Right lobe of liver (tissue), 6 donors: Measurements from ENCODE around the gene KDSR. TPM values are rescaled to one million over a fixed set of nuclear protein-coding genes. Genes with fewer than 3 reads are reported as not detected.

Experiments used
- ATAC-seq, 4 donors: fragments of 200-7000 bp; cut with Tn5 transposase; one replicate each; pipeline ENCODE4 v1.9.1; 2020; ENCODE audit warnings: mild to moderate bottlenecking in 4 of 4, moderate library complexity in 4 of 4
- DNase-seq, 3 donors: peaks; one replicate each; pipeline ENCODE4 v3.0.0-alpha.2; 2020
- H3K27ac ChIP-seq, 3 donors: fragments of 200-600 bp; one replicate each; pipeline ENCODE4 v1.8.0; 2022
- H3K27me3 ChIP-seq, 2 donors: fragments of 200-600 bp; one replicate each; pipeline ENCODE4 v1.8.0; 2022
- H3K36me3 ChIP-seq, 4 donors: fragments of 200-600 bp; sonication (generic) in 1 of 4; one replicate each; pipeline versions ENCODE4 v1.5.1 to v1.8.0; 2017 to 2022; ENCODE audit warnings: control low read depth in 1 of 4
- H3K4me1 ChIP-seq, 4 donors: fragments of 200-600 bp; sonication (generic) in 1 of 4; one replicate each; pipeline versions ENCODE4 v1.5.1 to v1.8.0; 2017 to 2022; ENCODE audit warnings: control low read depth in 1 of 4
- H3K4me3 ChIP-seq, 3 donors: fragments of 200-600 bp; one replicate each; pipeline ENCODE4 v1.8.0; 2022
- H3K9me3 ChIP-seq, 4 donors: fragments of 200-600 bp; sonication (generic) in 1 of 4; one replicate each; pipeline versions ENCODE4 v1.5.1 to v1.8.0; 2017 to 2022; ENCODE audit warnings: control low read depth in 1 of 4
- CTCF ChIP-seq, 4 donors: fragments of 200-600 bp in 3 of 4; fragments of 450-650 bp in 1 of 4; IDR thresholded peaks; one replicate each; pipeline versions ENCODE4 v1.5.1 to v1.8.0; 2016 to 2022; ENCODE audit warnings: antibody characterized with exemption in 4 of 4, mild to moderate bottlenecking in 2 of 4
- POLR2A ChIP-seq: fragments of 450-650 bp; IDR thresholded peaks from one replicate; pipeline ENCODE4 v1.6.1; 2017; ENCODE audit warnings: antibody characterized with exemption, mild to moderate bottlenecking
- WGBS: methylation state at CpG from one replicate; pipeline ENCODE4 v1.1.6; 2018; ENCODE audit warnings: low coverage, low lambda C conversion rate; ENCODE audit not compliant: insufficient coverage; ENCODE audit errors: missing lambda C conversion rate; 5-methylcytosine and 5-hydroxymethylcytosine counted together
- intact Hi-C, 2 donors: fragments of 100-400 bp; cut with DNase I; formaldehyde crosslinking; loops; one replicate each; pipeline versions ENCODE4 v1.11.2 to v1.14.1; 2022
- total RNA-seq, 6 experiments: library from RNA; depleted of rRNA in 2 of 6; stranded (reverse); fragments of >200 nt in 2 of 6; fragmentation: NEBNext Ultra II Directional in 3 of 6; extraction: Animal tissue kit (Norgen Biotek cat#: 25700) in 3 of 6; gene quantifications; one replicate each; pipeline versions ENCODE4 v1.1.0 to v1.2.4, GENCODE V29; 2016 to 2023
- donor health status: DM: no; HTN: yes; CAD: no.
- donor health status: DM: no; HTN: no; CAD: no.
- donor health status: DM: no; HTN: no; CAD: no.
- donor health status: DM: no; HTN: yes; CAD: no.
- donor health status: DM: no; HTN: yes; CAD: no.

The KDSR gene
- total RNA-seq, 6 experiments from 2014 or later, result 32.3 to 67.1 (median 56.1) TPM

GRCh38 chr18:63315131-63315662 is 51.8 kb downstream of the KDSR start:
- TF ChIP-seq POLR2A (no peak), CTCF (IDR thresholded peaks at IDR 0.05) (no peak)
- WGBS, result 58% methylated on average over 2 of the region's 3 CpGs
- Histone ChIP-seq H3K36me3 (no peaks in the 10 kb centered on the region), H3K4me1 (peaks cover 0 to 15% (median 0%) of the 10 kb centered on the region in 4 donors), H3K4me3 (no peak overlapping the region), H3K27ac (no peak overlapping the region), H3K27me3 (peaks cover 0 to 6% of the 10 kb centered on the region in 2 donors), H3K9me3 (no peaks in the 10 kb centered on the region)
- intact Hi-C loops, result no loop called here
- ATAC-seq, result no peak
- DNase-seq, result no peak

GRCh38 chr18:63314062-63314790 is 52.8 kb downstream of the KDSR start:
- Histone ChIP-seq H3K27me3 (peaks cover 0 to 6% of the 10 kb centered on the region in 2 donors), H3K4me3 (no peak overlapping the region), H3K9me3 (no peaks in the 10 kb centered on the region), H3K4me1 (peaks cover 0 to 12% (median 0%) of the 10 kb centered on the region in 4 donors), H3K36me3 (no peaks in the 10 kb centered on the region), H3K27ac (no peak overlapping the region)
- 56% methylated on average over 4 of the region's 4 CpGs for WGBS
- DNase-seq, result no peak
- ATAC-seq, result no peak
- TF ChIP-seq CTCF (IDR thresholded peaks at IDR 0.05), result no peak
- TF ChIP-seq POLR2A, result no peak
- intact Hi-C loops, result no loop called here

GRCh38 chr18:63313396-63313917 is 53.5 kb downstream of the KDSR start:
- intact Hi-C loops, result no loop called here
- Histone ChIP-seq H3K27me3 (peaks cover 0 to 5% of the 10 kb centered on the region in 2 donors), H3K4me3 (no peak overlapping the region), H3K27ac (no peak overlapping the region), H3K4me1 (peaks cover 0 to 4% (median 0%) of the 10 kb centered on the region in 4 donors), H3K9me3 (no peaks in the 10 kb centered on the region), H3K36me3 (no peaks in the 10 kb centered on the region)
- TF ChIP-seq CTCF (IDR thresholded peaks at IDR 0.05), result no peak
- TF ChIP-seq POLR2A, result no peak
- ATAC-seq (no peak), DNase-seq (no peak)
- 64% methylated on average over 5 of the region's 5 CpGs for WGBS

GRCh38 chr18:63312737-63313395 is 54.1 kb downstream of the KDSR start:
- no peak for TF ChIP-seq POLR2A
- TF ChIP-seq CTCF (IDR thresholded peaks at IDR 0.05), result no peak
- no peaks in the 10 kb centered on the region for H3K9me3 ChIP-seq
- no peaks in the 10 kb centered on the region for H3K27me3 ChIP-seq
- 61% methylated on average over 5 of the region's 5 CpGs for WGBS
- DNase-seq (no peak), ATAC-seq (no peak)
- no peak overlapping the region for H3K4me3 ChIP-seq
- no peak overlapping the region for H3K27ac ChIP-seq
- H3K4me1 ChIP-seq, result no peaks in the 10 kb centered on the region
- H3K36me3 ChIP-seq, result no peaks in the 10 kb centered on the region
- intact Hi-C loops, result no loop called here
